Measurements from ENCODE around the gene DHX8.

- TF ChIP-seq POLR2A (IDR thresholded peaks at IDR 0.05; ENCODE audit: low read depth, low read length) (no peak), POLR2AphosphoS5 (IDR thresholded peaks at IDR 0.05; ENCODE audit: low read depth, low read length) (no peak), TAF1 (IDR thresholded peaks at IDR 0.05; ENCODE audit: borderline replicate concordance, low read depth, low read length) (no peak)
Measured at GRCh38 chr17:43469145-43469544, 14.6 kb upstream of the DHX8 start.
